Measurements from ENCODE around the gene GPATCH8.
A peak's percentile ranks its signal among the peaks of the same experiment; 100 is the strongest.

GRCh38 chr17:44409309-44410028 is 93.7 kb downstream of the GPATCH8 start:
- TF ChIP-seq, protein P1, sequence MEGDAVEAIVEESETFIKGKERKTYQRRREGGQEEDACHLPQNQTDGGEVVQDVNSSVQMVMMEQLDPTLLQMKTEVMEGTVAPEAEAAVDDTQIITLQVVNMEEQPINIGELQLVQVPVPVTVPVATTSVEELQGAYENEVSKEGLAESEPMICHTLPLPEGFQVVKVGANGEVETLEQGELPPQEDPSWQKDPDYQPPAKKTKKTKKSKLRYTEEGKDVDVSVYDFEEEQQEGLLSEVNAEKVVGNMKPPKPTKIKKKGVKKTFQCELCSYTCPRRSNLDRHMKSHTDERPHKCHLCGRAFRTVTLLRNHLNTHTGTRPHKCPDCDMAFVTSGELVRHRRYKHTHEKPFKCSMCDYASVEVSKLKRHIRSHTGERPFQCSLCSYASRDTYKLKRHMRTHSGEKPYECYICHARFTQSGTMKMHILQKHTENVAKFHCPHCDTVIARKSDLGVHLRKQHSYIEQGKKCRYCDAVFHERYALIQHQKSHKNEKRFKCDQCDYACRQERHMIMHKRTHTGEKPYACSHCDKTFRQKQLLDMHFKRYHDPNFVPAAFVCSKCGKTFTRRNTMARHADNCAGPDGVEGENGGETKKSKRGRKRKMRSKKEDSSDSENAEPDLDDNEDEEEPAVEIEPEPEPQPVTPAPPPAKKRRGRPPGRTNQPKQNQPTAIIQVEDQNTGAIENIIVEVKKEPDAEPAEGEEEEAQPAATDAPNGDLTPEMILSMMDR (conservative IDR thresholded peaks at IDR 0.05; ENCODE audit: low read depth, low read length): peak; percentile 40; the same call in 1 of the 2 replicates
- no peak for TF ChIP-seq EZH2phosphoT487 (IDR thresholded peaks at IDR 0.05; ENCODE audit: borderline replicate concordance, low read length)
- no peak for TF ChIP-seq EZH2 (IDR thresholded peaks at IDR 0.05; ENCODE audit: low read length, unreplicated experiment)

Measured in PC-3 (cell line).